ENCODE data around the gene EDARADD. TPM values are rescaled to one million over a fixed set of nuclear protein-coding genes. Genes with fewer than 3 reads are reported as not detected.

EDARADD gene
- total RNA-seq, 6 experiments from 2014 or later: 0.43 TPM; not detected in 4

GRCh38 chr1:236438614-236439013, 44.5 kb downstream of the EDARADD start:
- no peak for DNase-seq
- no peak for TF ChIP-seq CTCF (IDR thresholded peaks at IDR 0.05)
- Mint-ChIP-seq H3K9me3 (no peaks in the 10 kb centered on the region; the same call in 1 of the 2 replicates), H3K4me3 (no peak overlapping the region), H3K27me3 (ENCODE audit: insufficient read depth) (peaks cover 4% of the 10 kb centered on the region; the same call in 1 of the 2 replicates), H3K4me1 (ENCODE audit: low read depth) (no peaks in the 10 kb centered on the region), H3K36me3 (ENCODE audit: low read depth) (no peaks in the 10 kb centered on the region), H3K27ac (no peak overlapping the region)

DNA sequence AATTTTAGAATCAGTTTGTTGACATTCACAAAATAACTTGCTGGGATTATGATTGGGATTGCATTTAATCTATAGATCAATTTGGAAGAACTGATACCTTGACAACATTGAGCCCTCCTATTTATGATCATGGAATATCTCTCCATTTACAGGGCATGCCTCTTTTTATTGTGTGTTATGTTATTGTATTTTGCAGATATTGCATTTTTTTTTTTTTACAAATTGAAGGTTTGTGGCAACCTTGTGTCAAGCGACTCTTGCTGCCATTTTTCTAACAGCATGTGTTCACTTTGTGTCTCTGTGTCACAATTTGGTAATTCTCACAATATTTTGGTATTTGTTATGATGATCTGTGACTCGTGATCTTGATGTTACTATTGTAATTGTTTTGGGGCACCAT, 46.3 kb downstream of the EDARADD start:
- no peak overlapping the region for H3K4me3 Mint-ChIP-seq
- no peak overlapping the region for H3K27ac Mint-ChIP-seq
- no peaks in the 10 kb centered on the region for H3K36me3 Mint-ChIP-seq (ENCODE audit: low read depth)
- H3K27me3 Mint-ChIP-seq (ENCODE audit: insufficient read depth): peaks cover 3% of the 10 kb centered on the region; the same call in 1 of the 2 replicates
- DNase-seq: no peak
- no peaks in the 10 kb centered on the region for H3K4me1 Mint-ChIP-seq (ENCODE audit: low read depth)
- no peak for TF ChIP-seq CTCF (IDR thresholded peaks at IDR 0.05)
- H3K9me3 Mint-ChIP-seq: peaks cover 9% of the 10 kb centered on the region; the same call in 1 of the 2 replicates

GRCh38 chr1:236450779-236451178, 56.7 kb downstream of the EDARADD start:
- no peak for TF ChIP-seq CTCF (IDR thresholded peaks at IDR 0.05)
- no peak for DNase-seq
- H3K4me3 Mint-ChIP-seq: no peak overlapping the region
- no peaks in the 10 kb centered on the region; the same call in 1 of the 2 replicates for H3K27me3 Mint-ChIP-seq (ENCODE audit: insufficient read depth)
- H3K4me1 Mint-ChIP-seq (ENCODE audit: low read depth): no peaks in the 10 kb centered on the region
- no peaks in the 10 kb centered on the region for H3K36me3 Mint-ChIP-seq (ENCODE audit: low read depth)
- peaks cover 8% of the 10 kb centered on the region; the same call in 1 of the 2 replicates for H3K9me3 Mint-ChIP-seq
- H3K27ac Mint-ChIP-seq: no peak overlapping the region

- TF ChIP-seq CTCF (IDR thresholded peaks at IDR 0.05): peak; percentile 56
- no peaks in the 10 kb centered on the region for H3K36me3 Mint-ChIP-seq (ENCODE audit: low read depth)
- no peak overlapping the region for H3K27ac Mint-ChIP-seq
- DNase-seq: no peak
- H3K4me1 Mint-ChIP-seq (ENCODE audit: low read depth): no peaks in the 10 kb centered on the region
- H3K27me3 Mint-ChIP-seq (ENCODE audit: insufficient read depth): no peaks in the 10 kb centered on the region; the same call in 1 of the 2 replicates
- H3K9me3 Mint-ChIP-seq: peaks cover 13% of the 10 kb centered on the region; the same call in 1 of the 2 replicates
- H3K4me3 Mint-ChIP-seq: no peak overlapping the region
These were observed 57.8 kb downstream of the EDARADD start for GRCh38 chr1:236451796-236452373.

DNA sequence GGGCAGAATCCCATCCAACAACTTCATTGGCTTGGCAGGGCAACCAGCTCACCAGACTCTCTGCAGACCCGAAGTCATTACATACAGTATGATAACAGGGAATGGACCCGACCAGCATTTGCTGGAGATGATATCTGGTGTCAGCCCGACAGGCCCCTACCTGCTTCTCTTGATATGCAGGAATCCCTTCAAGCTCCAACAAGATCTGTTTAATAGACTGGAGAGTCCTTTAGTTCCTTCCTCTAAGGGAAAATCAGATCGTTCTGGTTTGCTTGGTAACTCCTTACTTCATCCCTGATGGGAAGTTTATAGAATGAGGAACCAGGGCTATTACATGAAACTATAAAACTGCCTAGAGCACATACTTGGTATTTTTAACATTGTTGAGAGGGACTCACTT, 61.2 kb downstream of the EDARADD start:
- peaks cover 13% of the 10 kb centered on the region; the same call in 1 of the 2 replicates for H3K9me3 Mint-ChIP-seq
- no peak for TF ChIP-seq CTCF (IDR thresholded peaks at IDR 0.05)
- no peak overlapping the region for H3K27ac Mint-ChIP-seq
- H3K36me3 Mint-ChIP-seq (ENCODE audit: low read depth): no peaks in the 10 kb centered on the region
- no peak overlapping the region for H3K4me3 Mint-ChIP-seq
- H3K27me3 Mint-ChIP-seq (ENCODE audit: insufficient read depth): peaks cover 2% of the 10 kb centered on the region; the same call in 1 of the 2 replicates
- no peaks in the 10 kb centered on the region for H3K4me1 Mint-ChIP-seq (ENCODE audit: low read depth)
- no peak for DNase-seq
